ENCODE measurements around the gene GALNT7. TPM values are rescaled to one million over a fixed set of nuclear protein-coding genes. Genes with fewer than 3 reads are reported as not detected.

Gene GALNT7
- total and polyA plus RNA-seq, 10 of the 15 experiments (the other 5 are each of a cell fraction or from before 2014, with no cell fraction given) = 14.2 to 33.2 (median 28.9) TPM

GRCh38 chr4:173370477-173371291, 202.1 kb downstream of the GALNT7 start, which contains the start of gene SAP30 (continued):
- TF ChIP-seq E2F8 (IDR thresholded peaks at IDR 0.05; ENCODE audit: low read depth, partially characterized antibody) = peak; percentile 27
- TF ChIP-seq ZNF217 (IDR thresholded peaks at IDR 0.05) = no peak
- TF ChIP-seq STAT1 (conservative IDR thresholded peaks at IDR 0.05) = no peak
- peak; percentile 100 for TF ChIP-seq ZNF384 (IDR thresholded peaks at IDR 0.05; ENCODE audit: borderline replicate concordance, low read depth, low read length)
- no peak for TF ChIP-seq CTCF (IDR thresholded peaks at IDR 0.05 in 2 of 3, conservative IDR thresholded peaks at IDR 0.05 in 1 of 3; ENCODE audit: control insufficient read depth in 2 of 3, extremely low read depth in 1 of 3, insufficient read depth in 1 of 3, low read depth in 3 of 3, low read length in 3 of 3)
- TF ChIP-seq ATF7 (IDR thresholded peaks at IDR 0.05; ENCODE audit: low read depth) = peak; percentile 26; the same call in 1 of the 2 replicates
- TF ChIP-seq EZH2 (IDR thresholded peaks at IDR 0.05; ENCODE audit: borderline replicate concordance, control insufficient read depth, low read depth, low read length) = no peak
- peak; percentile 11; the same call in 1 of the 2 replicates for TF ChIP-seq MYB (IDR thresholded peaks at IDR 0.05; ENCODE audit: borderline replicate concordance, low read depth, low read length)
- no peak for TF ChIP-seq ZZZ3 (IDR thresholded peaks at IDR 0.05; ENCODE audit: control insufficient read depth, insufficient read length, low read depth)
- TF ChIP-seq POLR2A (IDR thresholded peaks at IDR 0.05; ENCODE audit: low read depth, low read length) = peak; percentile 97
- TF ChIP-seq NBN (IDR thresholded peaks at IDR 0.05) = peak; percentile 47; the same call in 1 of the 2 replicates
- 0 out of 2 replicates have a peak, but pooled peaks have one; percentile 28 for TF ChIP-seq TCF3 (IDR thresholded peaks at IDR 0.05; ENCODE audit: borderline replicate concordance, insufficient read depth, low read depth, low read length)
- TF ChIP-seq, protein P1, sequence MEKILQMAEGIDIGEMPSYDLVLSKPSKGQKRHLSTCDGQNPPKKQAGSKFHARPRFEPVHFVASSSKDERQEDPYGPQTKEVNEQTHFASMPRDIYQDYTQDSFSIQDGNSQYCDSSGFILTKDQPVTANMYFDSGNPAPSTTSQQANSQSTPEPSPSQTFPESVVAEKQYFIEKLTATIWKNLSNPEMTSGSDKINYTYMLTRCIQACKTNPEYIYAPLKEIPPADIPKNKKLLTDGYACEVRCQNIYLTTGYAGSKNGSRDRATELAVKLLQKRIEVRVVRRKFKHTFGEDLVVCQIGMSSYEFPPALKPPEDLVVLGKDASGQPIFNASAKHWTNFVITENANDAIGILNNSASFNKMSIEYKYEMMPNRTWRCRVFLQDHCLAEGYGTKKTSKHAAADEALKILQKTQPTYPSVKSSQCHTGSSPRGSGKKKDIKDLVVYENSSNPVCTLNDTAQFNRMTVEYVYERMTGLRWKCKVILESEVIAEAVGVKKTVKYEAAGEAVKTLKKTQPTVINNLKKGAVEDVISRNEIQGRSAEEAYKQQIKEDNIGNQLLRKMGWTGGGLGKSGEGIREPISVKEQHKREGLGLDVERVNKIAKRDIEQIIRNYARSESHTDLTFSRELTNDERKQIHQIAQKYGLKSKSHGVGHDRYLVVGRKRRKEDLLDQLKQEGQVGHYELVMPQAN (conservative IDR thresholded peaks at IDR 0.05) = peak; percentile 96
- TF ChIP-seq CBFB (IDR thresholded peaks at IDR 0.05; ENCODE audit: low read depth) = peak; percentile 55; the same call in 1 of the 2 replicates
- peak; percentile 80 for TF ChIP-seq PML (IDR thresholded peaks at IDR 0.05; ENCODE audit: low read length)
- no peak for TF ChIP-seq ZNF274 (IDR thresholded peaks at IDR 0.05; ENCODE audit: insufficient read depth, insufficient read length)
- TF ChIP-seq YY1 (IDR thresholded peaks at IDR 0.05; ENCODE audit: low read depth, low read length) = peak; percentile 94
- TF ChIP-seq BHLHE40 (IDR thresholded peaks at IDR 0.05; ENCODE audit: borderline replicate concordance in 1 of 2, low read depth in 2 of 2, low read length in 1 of 2) = peak in 1 of 2 experiments; percentile 39; a peak in 3 of 4 replicates
- TF ChIP-seq REST (IDR thresholded peaks at IDR 0.05; ENCODE audit: low read depth, low read length) = peak; percentile 75

All from GM12878 (cell line).